ENCODE measurements around the gene BANP. TPM values are rescaled to one million over a fixed set of nuclear protein-coding genes. Genes with fewer than 3 reads are reported as not detected.
"Not testable (repeated sequence)": the region's sequence is repeated elsewhere in the genome, so short reads cannot be mapped to it uniquely, and the experiment has no call there.

Gene BANP
- total RNA-seq, 8 experiments from 2014 or later = 12.9 to 28.1 (median 18.5) TPM

DNA sequence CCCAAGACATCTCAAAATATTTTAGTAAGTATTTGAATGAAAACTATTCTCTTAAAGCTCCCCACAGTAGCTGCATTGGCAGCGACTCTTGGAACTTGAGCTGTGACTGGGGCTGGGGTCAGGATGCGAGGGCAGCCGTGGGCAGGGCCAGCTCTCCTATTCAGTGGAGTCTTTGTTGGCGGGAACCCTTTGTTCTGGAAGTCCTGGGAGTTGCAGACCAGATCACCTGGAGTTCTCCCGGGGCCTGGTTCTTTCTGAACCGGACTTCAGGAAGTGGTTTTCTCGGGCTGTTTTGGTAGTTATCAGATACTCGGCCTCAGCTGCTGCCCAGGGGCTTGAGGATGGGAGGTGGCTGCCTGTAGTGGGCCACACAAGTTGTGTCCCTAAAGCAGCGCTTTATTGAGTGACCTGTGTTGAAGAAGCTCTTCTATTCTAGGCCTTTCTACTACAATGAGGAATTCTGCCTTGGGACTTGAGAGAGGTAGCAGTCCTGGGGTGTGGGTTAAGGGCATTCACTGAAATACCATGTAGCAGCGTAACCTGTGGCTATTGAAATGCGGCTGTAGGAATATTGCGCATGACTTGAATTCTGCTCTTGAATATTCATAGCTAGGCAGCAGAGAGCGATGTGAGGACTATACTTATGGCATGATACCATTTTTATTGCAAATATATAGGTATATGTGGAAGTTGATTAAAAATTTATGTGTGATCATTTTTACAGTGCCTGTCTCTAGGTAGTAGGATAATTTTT is 77.1 kb downstream of the BANP start:
- in situ Hi-C loops (cut with MboI; ENCODE audit: low pct_unique_long_range_greater_than_20kb in 2 of 9, low sequenced_read_pairs in 9 of 9, unreplicated experiment in 9 of 9); H3K4me3 ChIP-seq; H3K27ac ChIP-seq; H3K4me1 ChIP-seq (replicated peaks in 1 of 2): not testable (repeated sequence)
- 55 to 94% (median 60%) methylated on average over 2 to 8 of the region's 13 CpGs; no CpG with 5 or more reads in 4 of the 10 experiments for WGBS, 10 experiments
- ATAC-seq (replicated peaks in 6 of 8) = peak in 4 of 8 experiments; percentile 34 to 84 (median 70)

DNA sequence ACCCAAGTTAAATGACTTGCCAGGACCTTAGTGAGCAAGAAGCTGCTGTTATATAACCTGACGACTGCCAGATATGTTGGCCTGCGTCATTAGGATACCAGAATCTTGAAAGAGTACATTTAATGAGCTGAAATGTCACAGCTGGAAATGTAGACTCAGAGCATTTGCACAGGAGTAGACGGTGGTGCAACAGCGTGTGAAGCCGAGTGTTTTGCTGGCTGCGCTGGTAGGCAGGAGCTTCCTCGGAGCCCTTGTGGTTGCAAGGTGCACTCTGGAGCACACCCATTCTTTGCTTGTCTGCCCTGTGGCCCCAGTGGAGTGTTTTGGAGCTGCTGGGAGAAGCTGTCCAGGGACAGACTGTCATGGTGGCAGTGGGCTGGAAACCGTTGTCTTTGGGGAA is 79.3 kb downstream of the BANP start:
- 100% methylated on average over 1 to 2 of the region's 8 CpGs; no CpG with 5 or more reads in 8 of the 10 experiments for WGBS, 10 experiments
- no peak overlapping the region for H3K4me3 ChIP-seq
- no peak for ATAC-seq (replicated peaks in 6 of 8)
- peaks cover 0 to under 1% of the 10 kb centered on the region in 2 donors for H3K4me1 ChIP-seq (replicated peaks in 1 of 2)
- no peak overlapping the region for H3K27ac ChIP-seq
- in situ Hi-C loops (cut with MboI; ENCODE audit: low pct_unique_long_range_greater_than_20kb in 2 of 9, low sequenced_read_pairs in 9 of 9, unreplicated experiment in 9 of 9) = no loop called here

DNA sequence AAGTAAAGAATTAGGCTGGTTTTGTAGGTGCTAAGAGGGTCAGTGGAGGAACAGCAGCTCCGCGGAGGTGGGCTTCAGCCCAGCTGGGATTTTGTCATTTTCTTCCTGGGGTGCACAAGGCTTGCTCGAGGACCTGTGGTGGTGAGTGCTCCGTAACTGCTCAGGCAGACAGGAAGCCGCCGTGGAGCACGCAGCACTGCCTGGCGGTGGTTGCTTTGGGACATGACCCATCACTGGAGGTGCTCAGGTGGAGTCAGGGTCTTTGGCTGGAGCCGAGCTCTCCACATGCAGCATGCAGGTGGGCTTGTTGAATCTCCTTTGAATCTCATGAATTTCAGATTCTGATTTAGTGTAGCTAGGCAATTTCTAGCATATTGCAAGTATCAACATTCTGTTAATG is 79.7 kb downstream of the BANP start:
- H3K27ac ChIP-seq; in situ Hi-C loops (cut with MboI; ENCODE audit: low pct_unique_long_range_greater_than_20kb in 2 of 9, low sequenced_read_pairs in 9 of 9, unreplicated experiment in 9 of 9); H3K4me3 ChIP-seq; H3K4me1 ChIP-seq (replicated peaks in 1 of 2); ATAC-seq (replicated peaks in 6 of 8): not testable (repeated sequence)
- 100% methylated on average over 3 to 4 of the region's 9 CpGs; no CpG with 5 or more reads in 8 of the 10 experiments for WGBS, 10 experiments

DNA sequence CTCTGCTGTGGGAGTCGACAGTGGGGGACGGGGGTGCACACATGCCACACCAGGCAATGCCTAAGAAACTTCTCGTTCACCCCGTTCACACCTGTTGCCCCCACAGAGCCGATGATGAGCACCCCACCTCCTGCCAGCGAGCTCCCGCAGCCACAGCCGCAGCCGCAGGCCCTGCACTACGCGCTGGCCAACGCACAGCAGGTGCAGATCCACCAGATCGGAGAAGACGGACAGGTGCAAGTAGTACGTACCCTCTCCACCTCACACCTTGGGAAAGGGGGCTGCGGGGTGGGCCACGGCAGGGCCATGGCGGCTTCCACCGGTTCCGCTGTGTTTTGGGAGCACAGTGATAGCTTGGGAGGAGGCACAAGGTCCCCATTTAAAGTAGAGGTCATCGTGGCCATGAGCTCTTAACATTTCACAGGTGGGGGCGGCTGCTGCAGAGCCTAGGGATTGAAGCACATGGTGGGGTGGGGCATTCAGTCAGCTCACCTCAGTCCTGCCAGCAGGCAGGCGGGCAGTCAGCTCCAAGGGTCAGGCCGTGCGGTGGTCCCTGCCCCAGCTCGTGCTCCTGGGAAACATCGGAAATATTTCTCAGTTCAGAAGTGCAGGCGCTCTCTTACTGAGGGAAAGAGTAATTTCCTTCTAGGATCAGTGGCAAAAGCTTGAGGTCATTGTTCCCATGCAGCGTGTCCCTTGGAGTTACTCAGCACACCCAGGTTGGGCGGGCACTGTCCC is 81.9 kb downstream of the BANP start:
- in situ Hi-C loops (cut with MboI; ENCODE audit: low pct_unique_long_range_greater_than_20kb in 2 of 9, low sequenced_read_pairs in 9 of 9, unreplicated experiment in 9 of 9); H3K27ac ChIP-seq; H3K4me1 ChIP-seq (replicated peaks in 1 of 2); H3K4me3 ChIP-seq; ATAC-seq (replicated peaks in 6 of 8): not testable (repeated sequence)
- 86 to 100% (median 100%) methylated on average over 1 to 2 of the region's 30 CpGs; no CpG with 5 or more reads in 7 of the 10 experiments for WGBS, 10 experiments

- no peak overlapping the region for H3K4me3 ChIP-seq
- ATAC-seq (replicated peaks in 6 of 8) = no peak
- in situ Hi-C loops (cut with MboI; ENCODE audit: low pct_unique_long_range_greater_than_20kb in 2 of 9, low sequenced_read_pairs in 9 of 9, unreplicated experiment in 9 of 9) = no loop called here
- no peak overlapping the region for H3K27ac ChIP-seq
- H3K4me1 ChIP-seq (replicated peaks in 1 of 2) = peaks cover 0 to 5% of the 10 kb centered on the region in 2 donors
- 80 to 100% (median 85%) methylated on average over 1 to 4 of the region's 7 CpGs; no CpG with 5 or more reads in 5 of the 10 experiments for WGBS, 10 experiments
Measured at GRCh38 chr16:88034770-88035169, 83.5 kb downstream of the BANP start.

GRCh38 chr16:88035292-88035691 is 84.1 kb downstream of the BANP start:
- in situ Hi-C loops (cut with MboI; ENCODE audit: low pct_unique_long_range_greater_than_20kb in 2 of 9, low sequenced_read_pairs in 9 of 9, unreplicated experiment in 9 of 9) = no loop called here
- no peak overlapping the region for H3K4me3 ChIP-seq
- H3K27ac ChIP-seq = no peak overlapping the region
- peak in 3 of 8 experiments; percentile 11 to 36 (median 20) for ATAC-seq (replicated peaks in 6 of 8)
- peaks cover 1 to 5% of the 10 kb centered on the region in 2 donors for H3K4me1 ChIP-seq (replicated peaks in 1 of 2)
- WGBS, 10 experiments = 92 to 100% (median 93%) methylated on average over 1 to 8 of the region's 14 CpGs; no CpG with 5 or more reads in 3 of the 10 experiments

GRCh38 chr16:88035884-88036639 is 84.8 kb downstream of the BANP start:
- in situ Hi-C loops (cut with MboI; ENCODE audit: low pct_unique_long_range_greater_than_20kb in 2 of 9, low sequenced_read_pairs in 9 of 9, unreplicated experiment in 9 of 9) = not testable (repeated sequence)
- WGBS, 10 experiments = 87 to 100% (median 100%) methylated on average over 1 to 5 of the region's 30 CpGs; no CpG with 5 or more reads in 5 of the 10 experiments
- ATAC-seq (replicated peaks in 6 of 8) = peak in 4 of 8 experiments; percentile 36 to 98 (median 87)

GRCh38 chr16:88036640-88036996 is 85.4 kb downstream of the BANP start:
- H3K4me3 ChIP-seq; in situ Hi-C loops (cut with MboI; ENCODE audit: low pct_unique_long_range_greater_than_20kb in 2 of 9, low sequenced_read_pairs in 9 of 9, unreplicated experiment in 9 of 9); ATAC-seq (replicated peaks in 6 of 8); H3K27ac ChIP-seq: not testable (repeated sequence)
- H3K4me1 ChIP-seq (replicated peaks in 1 of 2) = peaks cover 2 to 11% of the 10 kb centered on the region in 2 donors
- WGBS, 10 experiments = 79 to 100% (median 95%) methylated on average over 1 to 4 of the region's 10 CpGs; no CpG with 5 or more reads in 6 of the 10 experiments

More at GRCh38 chr16:88035884-88036639, 84.8 kb downstream of the BANP start:
- H3K4me1 ChIP-seq (replicated peaks in 1 of 2) = peaks cover 2 to 11% of the 10 kb centered on the region in 2 donors
- not testable (repeated sequence) for H3K4me3 ChIP-seq, H3K27ac ChIP-seq

GRCh38 chr16:88037359-88037758 is 86.1 kb downstream of the BANP start:
- H3K4me1 ChIP-seq (replicated peaks in 1 of 2) = peaks cover 2 to 11% of the 10 kb centered on the region in 2 donors
- in situ Hi-C loops (cut with MboI; ENCODE audit: low pct_unique_long_range_greater_than_20kb in 2 of 9, low sequenced_read_pairs in 9 of 9, unreplicated experiment in 9 of 9); ATAC-seq (replicated peaks in 6 of 8); H3K4me3 ChIP-seq; H3K27ac ChIP-seq: not testable (repeated sequence)
- WGBS, 10 experiments = 94 to 100% (median 100%) methylated on average over 2 to 3 of the region's 10 CpGs; no CpG with 5 or more reads in 7 of the 10 experiments

DNA sequence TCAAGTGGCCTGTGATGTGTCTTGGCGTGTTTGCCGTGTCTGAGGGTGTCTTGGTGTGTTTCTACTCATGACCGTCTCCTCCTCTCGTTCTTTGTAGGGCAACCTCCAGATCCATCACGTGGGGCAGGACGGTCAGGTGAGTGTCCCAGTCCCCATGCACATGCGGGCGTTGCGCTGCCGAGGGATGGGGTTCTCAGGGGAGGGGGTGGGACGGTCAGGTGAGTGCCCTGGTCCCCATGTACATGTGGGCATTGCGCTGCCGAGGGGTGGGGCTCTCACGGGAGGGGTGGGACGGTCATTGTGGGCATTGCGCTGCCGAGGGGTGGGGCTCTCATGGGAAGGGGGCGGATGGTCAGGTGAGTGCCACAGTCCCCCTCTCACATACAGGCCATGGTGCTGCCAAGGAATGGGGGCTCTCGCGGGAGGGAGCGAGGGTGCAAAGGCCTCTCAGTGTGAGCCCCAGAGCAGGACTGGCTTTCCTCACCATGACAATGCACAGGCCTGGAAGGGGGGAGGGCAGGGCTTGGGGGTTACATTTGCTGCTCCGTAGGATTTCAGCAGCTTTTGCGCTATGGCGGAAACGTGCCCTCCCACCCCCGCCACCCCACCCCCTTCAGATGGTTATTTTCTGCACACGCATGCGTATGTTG is 86.8 kb downstream of the BANP start:
- in situ Hi-C loops (cut with MboI; ENCODE audit: low pct_unique_long_range_greater_than_20kb in 2 of 9, low sequenced_read_pairs in 9 of 9, unreplicated experiment in 9 of 9); H3K27ac ChIP-seq; ATAC-seq (replicated peaks in 6 of 8); H3K4me3 ChIP-seq: not testable (repeated sequence)
- WGBS, 10 experiments = 84 to 100% methylated on average over 4 of the region's 28 CpGs; no CpG with 5 or more reads in 8 of the 10 experiments
- H3K4me1 ChIP-seq (replicated peaks in 1 of 2) = peaks cover 2 to 11% of the 10 kb centered on the region in 2 donors

- peaks cover 2 to 14% of the 10 kb centered on the region in 2 donors for H3K4me1 ChIP-seq (replicated peaks in 1 of 2)
- in situ Hi-C loops (cut with MboI; ENCODE audit: low pct_unique_long_range_greater_than_20kb in 2 of 9, low sequenced_read_pairs in 9 of 9, unreplicated experiment in 9 of 9); H3K27ac ChIP-seq; ATAC-seq (replicated peaks in 6 of 8); H3K4me3 ChIP-seq: not testable (repeated sequence)
- WGBS, 10 experiments = 67 to 100% (median 94%) methylated on average over 2 to 5 of the region's 9 CpGs; no CpG with 5 or more reads in 6 of the 10 experiments
Measured at GRCh38 chr16:88038526-88038908, 87.3 kb downstream of the BANP start.

DNA sequence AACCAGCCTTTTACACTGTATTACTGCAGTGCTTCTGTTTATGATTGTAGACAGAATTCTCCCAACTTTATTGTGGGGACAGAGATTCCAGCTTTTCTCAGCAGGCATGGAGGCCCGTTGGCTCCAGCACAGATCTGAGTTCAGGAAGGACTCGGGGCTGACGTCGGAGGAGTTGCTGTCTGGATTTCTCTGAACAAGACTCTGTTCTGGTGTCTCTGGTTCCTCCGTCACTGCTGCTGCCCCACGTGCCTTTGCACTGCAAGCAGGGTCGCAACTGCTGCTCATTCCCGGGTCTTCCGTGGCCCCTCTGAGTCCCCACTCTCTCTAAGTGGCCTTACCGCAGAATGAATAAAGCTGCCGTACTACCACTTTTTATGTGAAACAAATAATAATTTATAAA is 88.4 kb downstream of the BANP start:
- peaks cover 2 to 14% of the 10 kb centered on the region in 2 donors for H3K4me1 ChIP-seq (replicated peaks in 1 of 2)
- ATAC-seq (replicated peaks in 6 of 8) = no peak
- 97 to 100% (median 100%) methylated on average over 1 to 5 of the region's 11 CpGs; no CpG with 5 or more reads in 6 of the 10 experiments for WGBS, 10 experiments
- H3K4me3 ChIP-seq = no peak overlapping the region
- in situ Hi-C loops (cut with MboI; ENCODE audit: low pct_unique_long_range_greater_than_20kb in 2 of 9, low sequenced_read_pairs in 9 of 9, unreplicated experiment in 9 of 9) = no loop called here
- H3K27ac ChIP-seq = no peak overlapping the region

All from motor neuron (in vitro differentiated cells).